Measurements from ENCODE around the gene FOXN1. TPM values are rescaled to one million over a fixed set of nuclear protein-coding genes. Genes with fewer than 3 reads are reported as not detected.

Gene FOXN1
- total RNA-seq, 2 experiments from 2014 or later, result not detected

- DNase-seq, result no peak
- peaks cover 2% of the 10 kb centered on the region for H3K27me3 Mint-ChIP-seq
- no peaks in the 10 kb centered on the region for H3K36me3 Mint-ChIP-seq (ENCODE audit: low read depth)
- H3K4me3 Mint-ChIP-seq, result no peak overlapping the region
- ATAC-seq, result no peak
- H3K27ac Mint-ChIP-seq, result no peak overlapping the region
- intact Hi-C loops (cut with micrococcal nuclease), result no loop called here
- H3K9me3 Mint-ChIP-seq, result no peaks in the 10 kb centered on the region
- ChIA-PET CTCF (interaction anchor here (1.6 kb wide), 1 partner anchor 40 kb away, joined by 4 read pairs; no protein-coding TSS in a partner anchor), POLR2A (no interaction called here)
- TF ChIP-seq, protein P1, sequence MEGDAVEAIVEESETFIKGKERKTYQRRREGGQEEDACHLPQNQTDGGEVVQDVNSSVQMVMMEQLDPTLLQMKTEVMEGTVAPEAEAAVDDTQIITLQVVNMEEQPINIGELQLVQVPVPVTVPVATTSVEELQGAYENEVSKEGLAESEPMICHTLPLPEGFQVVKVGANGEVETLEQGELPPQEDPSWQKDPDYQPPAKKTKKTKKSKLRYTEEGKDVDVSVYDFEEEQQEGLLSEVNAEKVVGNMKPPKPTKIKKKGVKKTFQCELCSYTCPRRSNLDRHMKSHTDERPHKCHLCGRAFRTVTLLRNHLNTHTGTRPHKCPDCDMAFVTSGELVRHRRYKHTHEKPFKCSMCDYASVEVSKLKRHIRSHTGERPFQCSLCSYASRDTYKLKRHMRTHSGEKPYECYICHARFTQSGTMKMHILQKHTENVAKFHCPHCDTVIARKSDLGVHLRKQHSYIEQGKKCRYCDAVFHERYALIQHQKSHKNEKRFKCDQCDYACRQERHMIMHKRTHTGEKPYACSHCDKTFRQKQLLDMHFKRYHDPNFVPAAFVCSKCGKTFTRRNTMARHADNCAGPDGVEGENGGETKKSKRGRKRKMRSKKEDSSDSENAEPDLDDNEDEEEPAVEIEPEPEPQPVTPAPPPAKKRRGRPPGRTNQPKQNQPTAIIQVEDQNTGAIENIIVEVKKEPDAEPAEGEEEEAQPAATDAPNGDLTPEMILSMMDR (IDR thresholded peaks at IDR 0.05), result no peak
- no peaks in the 10 kb centered on the region for H3K4me1 Mint-ChIP-seq (ENCODE audit: low read depth)
These were observed 5.3 kb upstream of the FOXN1 start for GRCh38 chr17:28500712-28501379.

DNA sequence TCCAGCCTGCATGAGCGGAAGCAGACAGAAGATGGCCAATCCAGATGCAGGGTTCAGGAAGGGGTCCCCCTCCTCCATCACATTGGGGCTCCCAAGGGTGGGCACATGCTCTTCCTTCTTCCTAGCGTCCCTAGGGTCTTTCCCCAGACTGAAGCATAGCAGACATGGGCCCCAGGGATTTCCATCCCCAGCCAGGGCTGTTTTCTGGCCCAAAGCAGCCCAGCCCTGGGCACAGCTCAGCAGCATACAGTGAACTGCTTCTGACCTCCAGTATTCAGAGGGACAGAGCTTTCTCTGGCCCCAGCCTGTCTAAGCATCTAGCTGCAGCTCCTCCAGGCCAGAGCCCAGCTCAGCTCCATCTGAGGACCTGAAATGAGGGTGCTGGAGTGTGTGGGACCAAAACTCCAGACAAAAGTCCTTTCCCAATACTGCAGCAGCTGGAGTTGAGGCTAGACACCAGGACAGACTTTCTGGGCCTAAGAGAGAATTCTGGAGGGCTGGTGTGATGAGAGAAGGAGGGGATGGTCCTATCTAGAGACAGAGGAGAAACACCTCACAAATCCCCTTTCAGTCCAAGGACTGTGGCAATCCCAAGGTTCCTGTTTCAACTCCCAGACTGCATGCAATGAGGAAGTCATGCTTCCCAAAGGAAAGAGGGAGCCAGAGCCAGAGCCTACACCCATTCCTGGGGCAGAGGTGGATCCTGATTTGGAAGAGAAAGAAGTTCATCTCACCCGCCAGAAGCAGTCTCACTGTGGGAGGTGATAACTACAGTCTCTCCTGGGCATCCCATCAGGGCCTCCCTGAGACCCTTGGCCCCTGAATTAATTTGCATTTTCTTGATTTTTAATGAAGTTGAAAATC lies 4.5 kb upstream of the FOXN1 start:
- POLR2A ChIA-PET, result no interaction called here
- intact Hi-C loops (cut with micrococcal nuclease), result no loop called here
- TF ChIP-seq, protein P1 (IDR thresholded peaks at IDR 0.05), result no peak
- H3K4me1 Mint-ChIP-seq (ENCODE audit: low read depth), result no peaks in the 10 kb centered on the region
- no peak for ATAC-seq
- no peaks in the 10 kb centered on the region for H3K36me3 Mint-ChIP-seq (ENCODE audit: low read depth)
- no peak overlapping the region for H3K27ac Mint-ChIP-seq
- no peak for DNase-seq
- H3K27me3 Mint-ChIP-seq, result peaks cover 3% of the 10 kb centered on the region
- no peaks in the 10 kb centered on the region for H3K9me3 Mint-ChIP-seq
- CTCF ChIA-PET, result interaction anchor here (1.6 kb wide), 1 partner anchor 39 kb away, joined by 4 read pairs; no protein-coding TSS in a partner anchor
- H3K4me3 Mint-ChIP-seq, result no peak overlapping the region

DNA sequence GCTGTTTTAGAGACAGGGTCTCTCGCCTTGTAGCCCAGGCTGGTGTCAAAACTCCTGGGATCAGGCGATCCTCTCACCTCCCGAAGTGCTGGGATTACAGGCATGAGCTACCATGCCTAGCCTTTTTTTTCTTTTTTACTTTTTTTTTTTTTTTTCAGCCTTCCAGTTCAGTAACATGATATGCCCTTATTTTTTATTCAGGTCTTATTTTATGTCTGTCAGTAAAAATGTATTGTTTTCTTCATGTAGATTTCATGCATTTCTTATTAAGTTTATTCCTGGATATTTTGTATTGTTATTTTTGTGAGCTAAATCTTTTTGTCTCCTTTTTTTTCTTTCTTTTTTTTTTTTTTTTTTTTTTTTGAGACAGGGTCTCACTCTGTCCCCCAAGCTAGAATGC lies 2.7 kb upstream of the FOXN1 start:
- Mint-ChIP-seq H3K9me3 (no peaks in the 10 kb centered on the region), H3K4me1 (ENCODE audit: low read depth) (no peaks in the 10 kb centered on the region), H3K27ac (no peak overlapping the region), H3K27me3 (peaks cover 9% of the 10 kb centered on the region), H3K36me3 (ENCODE audit: low read depth) (no peaks in the 10 kb centered on the region), H3K4me3 (no peak overlapping the region)
- ChIA-PET POLR2A (no interaction called here), CTCF (interaction anchor here (1.0 to 2.0 kb wide), 6 partner anchors 8 to 110 kb away, joined by 3 to 8 read pairs (median 4); no protein-coding TSS in a partner anchor)
- TF ChIP-seq, protein P1 (IDR thresholded peaks at IDR 0.05), result no peak
- no peak for ATAC-seq
- intact Hi-C loops (cut with micrococcal nuclease), result no loop called here
- DNase-seq, result no peak

DNA sequence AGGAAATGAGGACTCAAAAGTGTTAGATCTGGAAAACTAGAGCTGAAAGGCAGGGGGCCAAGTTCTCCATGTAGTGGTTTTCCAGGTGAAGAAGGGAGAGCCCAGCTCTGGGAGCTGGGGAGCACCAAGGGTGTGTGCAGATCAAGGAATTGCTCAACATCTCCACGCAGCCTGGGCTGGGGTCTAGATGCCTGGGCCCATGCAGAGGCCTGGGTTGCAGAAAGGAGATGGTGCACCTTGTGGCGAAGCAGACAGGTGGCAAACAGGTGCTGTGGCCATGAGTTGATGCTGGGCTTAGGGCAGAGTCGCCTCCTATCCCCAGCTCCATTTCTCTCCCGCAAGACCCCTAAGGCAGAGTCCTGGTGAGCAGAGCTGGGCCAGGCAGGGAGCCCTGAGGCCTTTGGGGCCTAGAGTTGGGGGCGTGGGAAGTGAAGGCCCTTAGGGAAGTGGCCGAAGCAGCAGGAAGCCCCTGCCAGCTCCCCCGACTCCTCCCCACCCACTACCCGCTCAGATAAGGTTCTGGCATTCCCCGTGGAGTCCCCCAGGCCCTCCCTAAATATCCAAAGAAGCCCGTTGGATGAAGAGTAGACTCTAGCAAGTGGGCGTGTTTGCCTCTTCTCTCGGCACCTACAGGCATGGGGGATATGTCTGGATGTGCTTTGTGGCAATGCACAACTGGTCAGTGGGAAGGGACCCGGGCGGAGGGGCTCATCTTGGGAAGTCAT lies 777 bp downstream of the FOXN1 start:
- Mint-ChIP-seq H3K4me1 (ENCODE audit: low read depth) (no peaks in the 10 kb centered on the region), H3K9me3 (no peaks in the 10 kb centered on the region), H3K36me3 (ENCODE audit: low read depth) (no peaks in the 10 kb centered on the region), H3K4me3 (no peak overlapping the region), H3K27ac (no peak overlapping the region), H3K27me3 (peaks cover 25% of the 10 kb centered on the region)
- intact Hi-C loops (cut with micrococcal nuclease), result no loop called here
- DNase-seq (no peak), ATAC-seq (no peak)
- CTCF ChIA-PET, result interaction anchor here (1.1 kb wide), 1 partner anchor 12 kb away, joined by 4 read pairs; no protein-coding TSS in a partner anchor
- POLR2A ChIA-PET, result no interaction called here
- TF ChIP-seq, protein P1 (IDR thresholded peaks at IDR 0.05), result no peak

Measured in activated CD8-positive, alpha-beta T cell treated with anti-CD3 and anti-CD28 coated beads for 36 hours (primary cell).